AML-193 (cell line): ENCODE results near the gene AP1G2.
"Not testable (repeated sequence)": the region's sequence is repeated elsewhere in the genome, so short reads cannot be mapped to it uniquely, and the experiment has no call there.

ENCODE experiments used
- DNase-seq, 2 experiments: peaks; one replicate each; lab custom pipeline; 2025; lab: John Stamatoyannopoulos, UW

AP1G2 gene

GRCh38 chr14:23567186-23568020 is at the start of gene AP1G2:
Gene AP1G2, minus strand, starts transcription at chr14:23567791. Its CDS starts 477 bp downstream, at chr14:23567314.
- peak; percentile 81 for DNase-seq

- DNase-seq, result no peak
These were observed 48.3 kb upstream of the AP1G2 start for GRCh38 chr14:23615856-23616255.

GRCh38 chr14:23614395-23614828 is 46.8 kb upstream of the AP1G2 start:
- DNase-seq, result no peak

- no peak for DNase-seq
These were observed 45.9 kb upstream of the AP1G2 start for GRCh38 chr14:23613242-23614070.

- no peak for DNase-seq
These were observed 45.2 kb upstream of the AP1G2 start for GRCh38 chr14:23612802-23613201.

GRCh38 chr14:23612354-23612732 is 44.8 kb upstream of the AP1G2 start:
- DNase-seq, result no peak

- no peak for DNase-seq
These were observed 43.3 kb upstream of the AP1G2 start for GRCh38 chr14:23610815-23611289.

- no peak for DNase-seq
These were observed 42.7 kb upstream of the AP1G2 start for GRCh38 chr14:23610090-23610814.

GRCh38 chr14:23609411-23610089 is 42.0 kb upstream of the AP1G2 start:
- not testable (repeated sequence) for DNase-seq

- no peak for DNase-seq
These were observed 41.4 kb upstream of the AP1G2 start for GRCh38 chr14:23609001-23609400.

GRCh38 chr14:23608454-23608853 is 40.9 kb upstream of the AP1G2 start:
- no peak for DNase-seq

- DNase-seq, result no peak
These were observed 38.5 kb upstream of the AP1G2 start for GRCh38 chr14:23605931-23606585.

GRCh38 chr14:23604675-23605170 is 37.1 kb upstream of the AP1G2 start:
- no peak for DNase-seq

- no peak for DNase-seq
These were observed 36.6 kb upstream of the AP1G2 start for GRCh38 chr14:23604148-23604547.

- no peak for DNase-seq
These were observed 35.5 kb upstream of the AP1G2 start for GRCh38 chr14:23603103-23603502.

GRCh38 chr14:23602181-23603095 is 34.8 kb upstream of the AP1G2 start:
- no peak for DNase-seq

- DNase-seq, result no peak
These were observed 34.2 kb upstream of the AP1G2 start for GRCh38 chr14:23601845-23602180.

- DNase-seq, result no peak
These were observed 33.8 kb upstream of the AP1G2 start for GRCh38 chr14:23601424-23601823.

- no peak for DNase-seq
These were observed 33.2 kb upstream of the AP1G2 start for GRCh38 chr14:23600806-23601205.

- DNase-seq, result no peak
These were observed 32.7 kb upstream of the AP1G2 start for GRCh38 chr14:23600322-23600707.
